GM18511 (cell line): ENCODE measurements around the gene NGLY1.
A peak's percentile ranks its signal among the peaks of the same experiment; 100 is the strongest.

ENCODE experiments used
- ATAC-seq: cut with Tn5 transposase; IDR thresholded peaks from one replicate; pipeline ENCODE4 v1.9.1; 2021; ENCODE audit warnings: mild to moderate bottlenecking, moderate library complexity; ENCODE audit not compliant: unreplicated experiment

The NGLY1 gene

GRCh38 chr3:25782938-25783660 is at the start of gene NGLY1:
TSS of gene NGLY1 (minus strand) at chr3:25783443. CDS start at chr3:25783390, 53 bp downstream.
- ATAC-seq = peak; percentile 76

- no peak for ATAC-seq
Observed at GRCh38 chr3:25831578-25831977, 48.3 kb upstream of the NGLY1 start.

- no peak for ATAC-seq
Observed at GRCh38 chr3:25830373-25831280, 47.4 kb upstream of the NGLY1 start.

- ATAC-seq = no peak
Observed at GRCh38 chr3:25826510-25826909, 43.3 kb upstream of the NGLY1 start.

- no peak for ATAC-seq
Observed at GRCh38 chr3:25823314-25823713, 40.1 kb upstream of the NGLY1 start.

GRCh38 chr3:25821746-25822573 is 38.7 kb upstream of the NGLY1 start:
- ATAC-seq = no peak

- no peak for ATAC-seq
Observed at GRCh38 chr3:25820816-25821486, 37.7 kb upstream of the NGLY1 start.

GRCh38 chr3:25820366-25820765 is 37.1 kb upstream of the NGLY1 start:
- peak; percentile 44 for ATAC-seq

GRCh38 chr3:25818335-25818734 is 35.1 kb upstream of the NGLY1 start:
- ATAC-seq = peak; percentile 42

- no peak for ATAC-seq
Observed at GRCh38 chr3:25817638-25818037, 34.4 kb upstream of the NGLY1 start.

GRCh38 chr3:25817107-25817506 is 33.9 kb upstream of the NGLY1 start:
- peak; percentile 44 for ATAC-seq

GRCh38 chr3:25812644-25813043 is 29.4 kb upstream of the NGLY1 start:
- no peak for ATAC-seq

- no peak for ATAC-seq
Observed at GRCh38 chr3:25804676-25805075, 21.4 kb upstream of the NGLY1 start.

GRCh38 chr3:25803833-25804232 is 20.6 kb upstream of the NGLY1 start:
- ATAC-seq = no peak

- ATAC-seq = no peak
Observed at GRCh38 chr3:25801786-25802185, 18.5 kb upstream of the NGLY1 start.

- ATAC-seq = peak; percentile 94
Observed at GRCh38 chr3:25789596-25790556, 6.6 kb upstream of the NGLY1 start, which contains the start of gene OXSM. TSS of gene OXSM (plus strand) at chr3:25790090. CDS start at chr3:25791021, 931 bp downstream.

- ATAC-seq = no peak
Observed at GRCh38 chr3:25789209-25789595, 6.0 kb upstream of the NGLY1 start.

- ATAC-seq = no peak
Observed at GRCh38 chr3:25787689-25788088, 4.4 kb upstream of the NGLY1 start.

GRCh38 chr3:25785826-25786225 is 2.6 kb upstream of the NGLY1 start:
- no peak for ATAC-seq
